ENCODE data around the gene TRIM27.
"Not testable (repeated sequence)": the region's sequence is repeated elsewhere in the genome, so short reads cannot be mapped to it uniquely, and the experiment has no call there.

The TRIM27 gene

DNA sequence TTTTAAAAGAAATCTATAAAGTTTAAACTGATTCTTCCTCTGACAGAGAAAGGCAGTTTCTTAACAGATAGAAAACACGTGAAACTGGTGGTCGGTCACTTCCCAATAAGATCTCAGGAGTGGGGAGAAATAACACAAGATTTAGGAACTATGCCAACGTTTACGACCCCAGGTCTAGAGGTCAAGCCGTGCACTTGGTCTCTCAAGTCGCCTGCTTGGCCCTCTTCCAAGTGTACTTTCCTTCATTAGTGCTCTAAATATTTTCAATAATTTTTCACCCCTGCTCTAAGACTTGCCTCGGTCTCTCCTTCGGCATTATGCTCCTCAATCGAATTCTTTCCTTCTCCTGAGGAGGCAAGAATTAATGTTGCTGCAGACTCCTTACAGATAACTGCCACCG lies 61.7 kb downstream of the TRIM27 start:
- DNase-seq, result no peak

DNA sequence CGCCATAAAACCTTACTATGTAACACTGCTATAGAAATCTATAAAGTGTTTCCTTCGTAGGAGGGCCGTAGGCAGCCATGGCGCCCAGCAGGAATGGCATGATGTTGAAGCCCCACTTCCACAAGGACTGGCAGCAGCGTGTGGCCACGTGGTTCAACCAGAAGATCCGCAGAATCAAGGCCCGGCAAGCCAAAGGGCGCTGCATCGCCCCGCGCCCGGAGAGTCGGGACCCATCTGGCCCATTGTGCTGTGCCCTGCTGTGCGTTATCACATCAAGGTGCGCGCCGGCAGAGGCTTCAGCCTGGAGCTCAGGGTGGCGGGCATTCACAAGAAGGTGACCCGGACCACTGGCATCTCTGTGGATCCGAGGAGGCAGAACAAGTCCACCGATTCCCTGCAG lies 62.4 kb downstream of the TRIM27 start:
- DNase-seq, result no peak

DNA sequence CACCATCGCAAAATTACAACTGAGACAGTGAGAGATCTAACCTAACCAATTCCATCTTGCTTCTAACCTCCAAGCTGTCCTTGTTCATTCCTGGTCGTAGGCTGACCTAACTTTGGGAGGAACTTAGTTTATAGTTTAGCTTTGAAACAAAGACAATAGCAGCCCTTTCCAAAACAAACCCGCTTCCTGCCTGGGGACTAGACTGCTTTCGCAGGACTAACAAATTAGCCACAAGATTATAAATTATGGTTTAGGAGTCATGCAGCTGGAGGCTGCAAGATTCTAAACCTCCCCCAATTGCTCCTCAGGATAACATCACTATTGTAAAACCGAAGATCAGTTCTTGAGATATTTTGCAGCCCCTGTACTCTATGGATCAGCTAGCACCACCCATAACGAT lies 63.2 kb downstream of the TRIM27 start:
- DNase-seq, result no peak

- no peak for DNase-seq
Measured at GRCh38 chr6:28858963-28859362, 64.8 kb downstream of the TRIM27 start.

- no peak for DNase-seq
Measured at GRCh38 chr6:28856620-28857005, 67.2 kb downstream of the TRIM27 start.

DNA sequence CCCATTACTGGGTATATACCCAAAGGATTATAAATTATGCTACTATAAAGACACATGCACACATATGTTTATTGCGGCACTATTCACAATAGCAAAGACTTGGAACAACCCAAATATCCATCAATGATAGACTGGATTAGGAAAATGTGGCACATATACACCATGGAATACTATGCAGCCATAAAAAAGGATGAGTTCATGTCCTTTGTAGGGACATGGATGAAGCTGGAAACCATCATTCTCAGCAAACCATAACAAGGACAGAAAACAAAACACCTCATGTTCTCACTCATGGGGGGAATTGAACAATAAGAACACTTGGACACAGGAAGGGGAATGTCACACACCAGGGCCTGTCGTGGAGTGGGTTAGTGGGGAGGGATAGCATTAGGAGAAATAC lies 69.4 kb downstream of the TRIM27 start:
- not testable (repeated sequence) for DNase-seq

Data from activated CD4-positive, alpha-beta T cell treated with anti-CD3 and anti-CD28 coated beads for 1 hour (primary cell).